ENCODE data around the gene HNRNPUL2. TPM values are rescaled to one million over a fixed set of nuclear protein-coding genes. Genes with fewer than 3 reads are reported as not detected.

Gene HNRNPUL2
- total and polyA plus RNA-seq, 10 of the 15 experiments (the other 5 are each of a cell fraction or from before 2014, with no cell fraction given), result 1.6 to 72.2 (median 14.9) TPM

GRCh38 chr11:62705880-62706849, 21.1 kb downstream of the HNRNPUL2 start (continued):
- TF ChIP-seq ZNF24 (IDR thresholded peaks at IDR 0.05) (no peak), PML (IDR thresholded peaks at IDR 0.05; ENCODE audit: low read length) (no peak; the same call in 1 of the 2 replicates), ZNF687 (IDR thresholded peaks at IDR 0.05) (no peak), ATF3 (IDR thresholded peaks at IDR 0.05; ENCODE audit: borderline replicate concordance, extremely low read depth, low read depth, low read length) (no peak), RBBP5 (conservative IDR thresholded peaks at IDR 0.05) (no peak), NBN (IDR thresholded peaks at IDR 0.05) (no peak; the same call in 1 of the 2 replicates), SIN3A (IDR thresholded peaks at IDR 0.05; ENCODE audit: low read depth, low read length) (peak; percentile 82; the same call in 1 of the 2 replicates), POU2F2 (IDR thresholded peaks at IDR 0.05; ENCODE audit: borderline replicate concordance, low read depth, low read length) (no peak), FOS (IDR thresholded peaks at IDR 0.05; ENCODE audit: borderline replicate concordance, extremely low read depth, insufficient read length) (no peak), YY1 (IDR thresholded peaks at IDR 0.05; ENCODE audit: low read depth, low read length) (no peak; the same call in none of the 2 replicates), ZBTB40 (IDR thresholded peaks at IDR 0.05; ENCODE audit: borderline replicate concordance) (peak; percentile 72; the same call in 1 of the 2 replicates), NFXL1 (IDR thresholded peaks at IDR 0.05; ENCODE audit: borderline replicate concordance) (no peak), EP300 (IDR thresholded peaks at IDR 0.05; ENCODE audit: borderline replicate concordance in 1 of 2, control insufficient read depth in 1 of 2, low read depth in 2 of 2, low read length in 2 of 2) (no peak), CHD1 (IDR thresholded peaks at IDR 0.05; ENCODE audit: low read depth, low read length) (no peak), BCL3 (IDR thresholded peaks at IDR 0.05; ENCODE audit: borderline replicate concordance, insufficient read depth, low read depth, low read length, poor library complexity, severe bottlenecking) (peak; percentile 58), ZBTB33 (IDR thresholded peaks at IDR 0.05) (no peak)

All from GM12878 (cell line).